Measurements from ENCODE around the gene PTPRR. TPM values are rescaled to one million over a fixed set of nuclear protein-coding genes. Genes with fewer than 3 reads are reported as not detected.
A peak's percentile ranks its signal among the peaks of the same experiment; 100 is the strongest.

PTPRR gene, protein sequence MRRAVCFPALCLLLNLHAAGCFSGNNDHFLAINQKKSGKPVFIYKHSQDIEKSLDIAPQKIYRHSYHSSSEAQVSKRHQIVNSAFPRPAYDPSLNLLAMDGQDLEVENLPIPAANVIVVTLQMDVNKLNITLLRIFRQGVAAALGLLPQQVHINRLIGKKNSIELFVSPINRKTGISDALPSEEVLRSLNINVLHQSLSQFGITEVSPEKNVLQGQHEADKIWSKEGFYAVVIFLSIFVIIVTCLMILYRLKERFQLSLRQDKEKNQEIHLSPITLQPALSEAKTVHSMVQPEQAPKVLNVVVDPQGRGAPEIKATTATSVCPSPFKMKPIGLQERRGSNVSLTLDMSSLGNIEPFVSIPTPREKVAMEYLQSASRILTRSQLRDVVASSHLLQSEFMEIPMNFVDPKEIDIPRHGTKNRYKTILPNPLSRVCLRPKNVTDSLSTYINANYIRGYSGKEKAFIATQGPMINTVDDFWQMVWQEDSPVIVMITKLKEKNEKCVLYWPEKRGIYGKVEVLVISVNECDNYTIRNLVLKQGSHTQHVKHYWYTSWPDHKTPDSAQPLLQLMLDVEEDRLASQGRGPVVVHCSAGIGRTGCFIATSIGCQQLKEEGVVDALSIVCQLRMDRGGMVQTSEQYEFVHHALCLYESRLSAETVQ
- polyA plus RNA-seq (ENCODE audit: insufficient read length in 4 of 4) = under 1 TPM; 0.08 to 0.79 (median 0.44) TPM

DNA sequence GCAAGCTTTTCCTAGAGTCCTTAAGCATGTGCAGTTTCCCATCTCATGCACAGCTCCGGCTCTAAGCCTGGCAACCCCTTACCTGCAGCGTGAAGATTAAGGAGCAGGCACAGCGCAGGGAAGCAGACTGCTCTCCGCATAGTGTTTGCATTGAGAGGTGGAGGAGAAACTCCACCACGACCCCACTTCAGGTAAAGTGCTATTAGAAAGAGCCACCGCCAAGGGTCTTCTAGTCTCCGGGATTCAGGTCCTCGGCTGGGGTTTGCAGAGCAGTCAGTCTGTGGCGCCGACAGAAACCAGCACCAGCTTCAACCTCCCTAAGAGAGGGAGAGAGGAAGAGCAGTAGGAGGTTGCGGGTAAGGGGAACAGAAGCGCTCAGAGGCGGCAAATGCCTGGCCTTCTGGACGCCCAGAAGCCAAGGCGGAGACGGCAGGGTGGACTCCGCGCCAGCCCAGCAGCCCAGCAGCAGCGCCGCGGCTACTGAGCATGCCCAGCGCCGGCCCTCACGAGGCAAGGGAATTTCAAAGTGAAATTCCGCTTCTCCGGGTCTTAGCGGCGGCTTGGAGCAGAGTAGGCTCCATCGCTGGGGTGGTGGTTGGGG, at the start of gene PTPRR:
TSS of gene PTPRR (minus strand) at position 488 of the 601 bp plus-strand sequence. CDS start at position 140, 348 bp downstream.
- no peak for DNase-seq (ENCODE audit: low read depth in 4 of 4, low spot score in 3 of 4)

DNA sequence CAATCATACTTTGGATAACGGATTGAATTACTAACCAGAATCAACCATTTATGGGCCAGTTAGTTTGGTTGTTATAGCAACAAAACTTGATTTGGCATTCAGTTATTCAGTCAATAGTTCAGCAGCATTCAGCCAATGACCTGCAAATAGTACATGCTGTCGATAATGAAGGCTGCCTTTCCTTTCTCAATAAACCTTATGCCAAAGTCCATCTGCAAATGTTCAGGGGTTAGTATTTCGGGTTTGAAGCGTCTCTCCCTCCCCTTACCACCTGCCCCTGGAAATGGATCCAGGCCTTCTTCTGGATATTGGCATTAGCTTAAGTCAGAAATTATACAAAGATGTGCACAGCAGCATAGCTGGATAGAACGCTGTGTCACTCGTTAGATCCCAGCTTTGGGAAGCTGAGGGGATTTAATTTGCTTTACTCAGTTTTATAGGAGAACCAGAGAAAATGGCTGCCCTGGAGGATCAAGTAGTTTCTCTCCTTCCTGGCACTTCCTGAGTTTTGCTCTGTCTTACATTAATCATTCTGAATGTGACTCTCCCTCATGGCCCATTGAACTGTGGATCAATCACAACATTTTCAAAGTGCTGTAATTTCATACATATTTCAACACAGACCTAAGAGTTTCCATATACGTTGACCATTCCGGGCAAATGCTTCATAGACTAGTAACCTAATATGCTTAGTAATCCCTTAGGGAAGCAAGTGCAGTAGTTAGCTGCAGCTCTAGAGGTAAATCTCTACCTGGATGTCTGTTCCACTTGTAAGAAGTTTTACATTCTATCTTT, 46.7 kb upstream of the PTPRR start:
- no peak for DNase-seq (ENCODE audit: low read depth in 4 of 4, low spot score in 3 of 4)

DNA sequence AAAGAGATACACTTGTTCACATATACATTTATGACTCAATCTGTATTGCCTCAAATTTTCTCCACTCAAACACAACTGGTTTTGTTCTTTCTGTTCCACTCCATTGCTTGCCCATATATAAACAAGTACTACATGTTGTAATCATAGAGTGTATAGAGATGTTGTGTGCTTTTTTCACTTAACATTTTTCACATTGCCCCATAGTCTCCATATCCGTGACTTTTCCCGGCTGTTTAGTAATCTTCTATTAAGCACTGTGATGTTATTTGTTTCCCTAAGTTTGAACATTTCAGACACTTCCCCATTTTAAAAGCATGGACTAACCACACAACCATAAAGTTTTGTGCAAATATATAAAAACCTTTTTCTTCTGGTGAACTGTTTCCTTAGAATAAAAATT, 45.5 kb upstream of the PTPRR start:
- no peak for DNase-seq (ENCODE audit: low read depth in 4 of 4, low spot score in 3 of 4)

DNA sequence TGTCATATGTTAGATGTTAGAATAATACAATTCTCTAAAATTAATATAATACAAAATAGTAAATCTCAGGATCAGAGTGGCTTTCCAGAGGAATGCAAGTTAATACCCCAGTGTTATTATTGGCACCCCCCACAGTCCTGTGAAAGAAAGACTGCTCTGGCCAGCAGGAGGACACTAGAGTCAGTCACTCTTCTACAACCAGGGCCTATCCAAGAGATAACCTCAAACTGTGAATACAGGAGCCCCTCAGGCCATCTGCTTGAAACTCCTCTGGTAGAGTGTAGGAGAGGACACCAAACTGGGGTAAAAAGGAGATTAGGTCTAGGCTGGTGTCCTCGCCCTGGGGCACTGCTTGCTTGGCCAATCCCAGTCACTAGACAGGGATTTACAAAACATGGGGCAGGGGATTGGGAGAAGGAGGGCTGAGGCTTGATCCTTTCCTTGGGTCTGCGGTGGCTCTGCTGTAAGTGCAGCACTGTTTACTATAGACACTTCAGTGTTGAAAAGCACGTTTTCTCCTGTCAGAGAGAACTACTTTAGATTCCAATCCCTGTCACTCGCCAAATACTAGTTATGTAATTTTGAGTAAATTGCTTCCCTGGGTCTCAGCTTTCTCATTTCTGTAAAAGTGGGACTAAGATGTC, 44.5 kb upstream of the PTPRR start:
- DNase-seq (ENCODE audit: low read depth in 4 of 4, low spot score in 3 of 4) = no peak

DNA sequence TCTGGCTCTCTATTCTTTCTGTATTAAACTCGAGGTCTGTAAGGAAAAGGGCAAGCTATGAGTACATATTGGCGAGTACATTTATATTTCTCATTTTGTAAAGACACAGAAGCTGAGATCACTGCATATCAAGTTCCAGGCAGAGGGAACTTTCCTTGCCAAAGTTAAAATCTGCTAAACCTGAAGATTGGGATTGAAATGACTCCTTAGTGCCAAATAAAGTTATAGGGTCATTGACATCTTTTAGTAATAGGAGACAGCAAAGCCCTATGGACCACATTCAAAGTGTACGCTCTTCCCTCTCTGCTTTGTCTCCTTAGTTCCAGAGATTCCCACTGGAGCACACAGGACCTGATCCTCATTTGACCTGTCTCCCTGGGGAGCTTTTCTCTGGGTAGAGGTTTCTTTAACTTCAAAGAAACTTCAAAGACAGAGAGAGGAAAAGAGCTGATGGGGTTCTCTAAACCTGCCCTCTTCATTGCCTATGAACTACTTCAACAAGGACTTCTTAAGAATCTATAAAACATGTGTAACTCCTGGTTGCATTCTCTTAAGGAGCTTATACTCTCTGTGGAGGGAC, 42.6 kb upstream of the PTPRR start:
- no peak for DNase-seq (ENCODE audit: low read depth in 4 of 4, low spot score in 3 of 4)

DNA sequence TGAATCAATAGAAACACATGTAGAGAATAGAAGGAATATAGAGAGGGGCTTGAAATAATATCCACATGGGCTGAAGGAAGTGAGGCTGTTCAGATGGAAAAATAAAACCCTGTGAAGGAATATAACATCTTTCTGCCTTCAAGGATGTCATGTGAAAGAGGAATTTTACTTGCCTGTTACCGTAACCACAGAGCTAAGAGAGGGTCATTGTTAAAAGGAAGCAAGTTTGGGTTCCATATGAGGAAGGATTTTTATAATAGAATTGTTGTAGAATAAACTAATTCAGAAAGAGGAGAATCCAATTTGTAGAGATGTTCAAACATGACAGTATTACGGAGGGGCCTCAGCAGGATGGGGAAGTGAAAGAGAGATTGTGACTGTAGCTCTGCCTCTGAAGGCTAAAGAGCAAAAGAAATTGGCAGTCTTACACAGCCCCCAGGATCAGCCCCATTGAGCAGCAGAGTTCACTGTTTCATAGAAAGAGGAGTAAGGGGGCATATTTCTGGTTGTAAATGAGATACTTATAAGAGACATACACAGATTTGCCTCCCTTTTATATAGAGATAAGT, 41.8 kb upstream of the PTPRR start:
- DNase-seq (ENCODE audit: low read depth in 4 of 4, low spot score in 3 of 4) = no peak

DNA sequence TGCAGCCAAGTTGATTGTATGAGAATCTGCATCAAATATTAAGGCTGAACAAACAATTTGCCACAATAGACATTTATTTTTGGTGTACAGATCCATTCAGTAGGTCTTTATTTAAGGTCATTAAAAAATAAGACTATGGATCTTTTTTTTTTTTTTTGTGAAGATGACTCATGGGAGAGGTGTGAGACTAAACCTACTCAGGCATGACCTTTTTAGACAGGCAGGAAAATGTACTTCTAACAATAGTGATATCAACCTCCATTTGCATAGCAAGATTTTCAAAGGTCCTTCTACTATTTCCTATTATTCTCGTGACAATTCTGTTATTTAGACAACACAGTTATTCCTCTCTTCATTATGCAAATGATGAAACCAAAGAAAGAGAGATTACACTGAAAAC, 39.9 kb upstream of the PTPRR start:
- no peak for DNase-seq (ENCODE audit: low read depth in 4 of 4, low spot score in 3 of 4)

DNA sequence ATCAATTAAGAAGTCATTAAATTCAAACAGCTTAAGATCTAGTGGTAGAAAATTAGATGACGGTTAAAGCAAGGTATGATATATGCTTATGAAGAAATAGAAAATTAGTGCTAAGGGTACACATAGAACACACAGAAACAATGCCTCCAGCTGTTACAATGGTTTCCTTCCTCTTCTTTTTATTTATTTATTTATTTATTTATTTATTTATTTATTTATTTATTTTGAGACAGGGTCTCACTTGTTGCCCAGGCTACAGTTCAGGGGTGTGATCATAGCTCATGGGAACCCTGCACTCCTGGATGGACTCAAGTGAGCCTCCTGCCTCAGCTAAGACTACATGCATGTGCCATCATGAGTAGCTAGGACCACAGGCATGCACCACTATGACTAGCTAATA, 34.9 kb upstream of the PTPRR start:
- DNase-seq (ENCODE audit: low read depth in 4 of 4, low spot score in 3 of 4) = no peak

DNA sequence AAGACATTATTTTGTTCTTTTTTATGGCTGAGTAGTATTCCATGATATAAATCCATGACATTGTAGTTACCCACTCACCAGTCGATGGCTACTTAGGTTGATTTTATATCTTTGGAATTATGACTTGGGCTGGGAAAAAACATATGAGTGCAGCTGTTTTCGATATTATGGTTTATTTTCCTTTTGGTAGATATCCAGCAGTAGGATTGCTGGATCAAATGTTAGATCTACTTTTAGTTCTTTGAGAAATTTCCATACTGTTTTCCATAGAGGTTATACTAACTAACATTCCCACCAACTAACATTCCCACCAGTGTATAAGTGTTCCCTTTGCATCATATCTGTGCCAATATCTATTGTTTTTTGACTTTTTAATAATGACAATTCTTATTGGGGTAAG, 29.9 kb upstream of the PTPRR start:
- no peak for DNase-seq (ENCODE audit: low read depth in 4 of 4, low spot score in 3 of 4)

DNA sequence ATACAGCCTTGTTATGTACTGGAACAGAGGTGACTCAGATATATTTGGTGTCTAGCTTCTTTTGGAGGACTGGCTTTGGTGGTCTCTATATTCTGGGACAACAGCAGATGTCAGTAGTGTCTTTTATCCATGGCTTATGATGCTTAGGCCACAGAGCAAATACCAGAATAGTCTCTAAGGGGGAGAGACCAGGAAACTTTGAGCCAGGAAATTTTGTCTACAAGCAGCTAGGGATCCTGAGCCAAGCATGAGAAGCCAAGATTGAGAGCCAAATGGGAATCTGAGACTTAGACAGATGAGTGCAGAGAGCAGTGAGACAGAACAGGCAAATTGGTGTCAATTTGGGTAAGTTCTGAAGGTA, 28.4 kb upstream of the PTPRR start:
- no peak for DNase-seq (ENCODE audit: low read depth in 4 of 4, low spot score in 3 of 4)

DNA sequence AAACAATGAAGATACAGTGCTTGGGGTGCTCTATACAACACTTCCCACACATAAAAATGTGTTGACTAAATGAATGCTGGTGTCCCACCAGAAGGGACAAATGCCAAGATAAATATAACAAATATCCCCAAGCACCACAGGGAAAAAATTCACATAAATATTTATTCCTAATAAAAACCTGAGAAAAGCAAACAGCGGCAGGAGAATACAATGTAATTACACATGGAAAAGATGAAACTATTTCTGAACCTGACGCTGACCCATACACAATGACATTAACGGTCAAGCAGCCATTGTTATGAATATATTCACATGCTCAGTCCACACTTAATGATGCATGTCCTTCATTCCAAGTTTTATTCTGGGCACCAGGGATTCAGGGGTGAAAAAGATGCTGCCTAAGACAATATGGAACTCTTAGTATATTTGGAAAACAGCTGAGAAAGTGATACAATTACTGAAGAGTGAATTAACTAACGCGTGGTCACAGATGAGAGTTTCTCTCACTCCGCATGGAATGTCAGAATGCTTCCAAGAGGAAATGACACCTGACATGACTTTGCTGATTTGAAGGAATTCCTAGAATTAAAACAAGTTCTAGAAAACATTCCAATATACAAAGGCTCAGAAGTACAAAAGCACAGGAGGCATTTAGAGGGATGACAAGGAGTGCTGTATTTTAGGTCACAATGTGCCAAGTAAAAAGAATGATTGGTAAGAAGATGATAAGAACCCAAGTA, 27.9 kb upstream of the PTPRR start:
- DNase-seq (ENCODE audit: low read depth in 4 of 4, low spot score in 3 of 4) = no peak

DNA sequence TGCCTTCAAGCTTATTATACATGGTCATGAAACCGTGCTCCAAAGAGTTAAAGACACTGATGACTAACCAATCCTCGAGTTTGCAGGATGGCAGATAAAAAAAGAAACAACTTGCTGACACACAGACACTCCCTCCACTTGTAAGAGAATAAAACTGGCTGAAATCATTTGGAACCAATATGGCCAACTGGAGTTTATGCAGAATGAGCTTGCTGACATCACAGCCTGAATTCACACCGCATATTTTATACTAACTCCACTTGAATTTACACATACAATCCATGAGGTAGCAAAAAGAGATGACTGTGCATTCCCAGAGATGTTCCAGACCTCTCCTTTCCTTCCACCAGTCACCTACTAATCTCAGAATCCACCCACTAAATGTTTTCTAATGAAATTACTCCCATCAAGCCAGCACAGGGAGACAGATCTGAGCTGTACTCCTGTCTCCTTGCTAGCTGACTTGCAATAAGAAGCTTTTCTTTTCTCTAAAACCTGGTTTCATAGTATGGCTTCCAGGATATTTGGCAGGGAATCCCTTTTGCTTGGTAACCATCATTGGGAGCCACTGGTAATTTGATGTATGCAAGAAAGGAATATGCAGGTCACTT, 15.8 kb upstream of the PTPRR start:
- no peak for DNase-seq (ENCODE audit: low read depth in 4 of 4, low spot score in 3 of 4)

DNA sequence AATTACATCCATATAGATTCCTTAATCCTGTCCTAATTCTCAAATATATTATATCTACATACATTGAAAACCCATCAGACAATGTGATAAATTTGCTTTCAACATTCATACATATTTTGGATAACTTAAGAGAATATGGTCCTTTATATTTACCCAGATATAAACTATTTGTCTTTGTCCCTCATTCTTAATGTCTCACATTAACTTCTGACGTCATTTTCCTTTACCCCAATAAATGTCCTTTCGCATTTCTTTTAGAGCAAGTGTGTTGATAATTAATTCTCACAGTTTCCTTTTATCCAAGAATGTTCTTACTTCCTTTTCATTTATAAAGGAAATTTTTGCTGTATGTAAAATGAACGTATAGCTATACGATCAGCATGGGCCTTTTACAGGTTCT, 12.6 kb upstream of the PTPRR start:
- DNase-seq (ENCODE audit: low read depth in 4 of 4, low spot score in 3 of 4) = no peak

DNA sequence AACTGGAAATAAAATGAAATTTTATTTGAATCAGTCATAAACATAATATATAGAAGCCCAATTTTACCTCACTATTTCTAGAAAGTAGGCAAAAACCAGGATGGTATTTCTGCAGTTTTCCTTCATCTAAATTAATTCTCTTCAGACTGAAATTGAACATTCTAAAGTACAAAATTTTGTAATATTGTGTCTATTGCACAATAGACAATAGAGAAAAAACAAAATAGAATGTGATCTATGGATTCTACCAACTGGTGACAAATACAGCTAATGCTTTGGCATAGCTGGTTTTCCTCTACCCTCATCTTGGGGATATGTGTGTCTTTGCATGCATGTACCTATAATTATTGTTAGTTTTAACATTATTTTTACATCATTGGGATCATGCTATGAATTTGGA, 8.5 kb upstream of the PTPRR start:
- DNase-seq (ENCODE audit: low read depth in 4 of 4, low spot score in 3 of 4) = no peak

DNA sequence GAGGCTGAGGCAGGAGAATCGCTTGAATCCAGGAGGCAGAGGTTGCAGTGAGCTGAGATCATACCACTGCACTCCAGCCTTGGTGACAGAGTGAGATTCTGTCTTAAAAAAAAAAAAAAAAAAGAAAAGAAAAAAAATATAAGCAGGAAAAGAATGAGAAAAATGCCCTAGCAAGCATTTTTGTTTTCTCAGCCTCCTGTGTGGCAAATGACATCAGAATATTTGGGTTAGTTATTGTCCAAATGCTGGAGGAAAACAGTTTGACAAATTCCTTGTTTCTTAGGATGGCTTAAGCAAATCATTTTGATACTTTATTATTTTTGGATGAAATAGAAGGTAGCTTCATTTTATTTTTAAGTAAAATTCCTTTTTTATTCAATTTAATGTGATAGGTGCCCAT, 7.5 kb upstream of the PTPRR start:
- no peak for DNase-seq (ENCODE audit: low read depth in 4 of 4, low spot score in 3 of 4)

DNA sequence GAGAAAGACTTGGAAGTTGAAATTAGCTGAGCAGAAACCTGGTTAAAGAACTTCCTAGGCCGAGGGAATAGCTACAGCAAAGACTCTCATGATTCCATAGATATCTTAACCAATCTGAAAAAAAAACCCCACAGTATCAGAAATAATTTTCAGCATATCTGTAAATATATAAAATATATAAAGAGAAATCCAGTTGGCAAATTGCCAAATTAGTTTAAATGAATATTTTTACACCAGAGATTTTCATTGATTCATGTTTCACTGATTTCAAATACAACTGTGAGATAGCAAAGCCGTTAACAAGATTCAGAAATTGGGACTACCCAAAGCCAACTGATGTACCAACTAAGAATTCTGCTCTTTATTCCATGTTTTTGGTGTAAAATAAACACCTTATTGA, 6.8 kb upstream of the PTPRR start:
- no peak for DNase-seq (ENCODE audit: low read depth in 4 of 4, low spot score in 3 of 4)

DNA sequence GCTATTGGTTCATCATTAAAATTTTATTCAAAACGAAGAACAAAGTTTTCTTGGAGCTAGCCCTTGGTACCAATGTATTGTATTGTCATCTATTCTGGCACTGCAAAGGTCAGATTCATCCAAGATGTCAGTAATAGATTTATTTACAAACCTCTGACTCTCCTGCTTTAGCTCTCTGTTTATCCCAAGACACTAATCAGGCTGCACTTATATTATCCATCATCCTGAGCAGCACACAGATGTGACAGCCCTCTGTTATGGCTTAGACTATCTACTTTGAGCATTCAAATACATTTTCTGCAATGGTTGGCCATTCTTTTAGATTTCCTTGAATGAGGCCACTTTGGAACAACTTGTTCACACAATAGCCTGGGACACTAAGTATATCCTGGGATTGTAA, 5.0 kb upstream of the PTPRR start:
- DNase-seq (ENCODE audit: low read depth in 4 of 4, low spot score in 3 of 4) = no peak

DNA sequence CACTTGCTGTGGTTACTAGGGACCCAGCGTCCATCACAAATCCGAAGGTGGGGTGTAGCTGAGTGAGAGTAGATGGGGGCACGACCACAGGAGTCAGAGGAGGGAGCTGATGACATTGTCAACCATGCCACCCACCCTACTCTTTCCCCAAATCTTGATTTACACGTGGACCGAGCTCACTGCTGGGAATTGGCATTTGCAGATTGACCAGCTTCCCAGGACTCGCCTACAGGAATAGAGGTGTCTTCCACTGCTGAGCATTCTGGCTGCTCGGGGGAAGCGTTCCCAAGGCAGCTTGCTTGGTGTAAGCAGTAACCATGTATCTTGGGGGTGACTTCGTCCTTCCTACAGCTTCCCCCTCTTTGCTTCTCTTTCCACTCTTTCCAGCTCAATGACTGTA, 353 bp upstream of the PTPRR start:
- DNase-seq (ENCODE audit: low read depth in 4 of 4, low spot score in 3 of 4) = no peak

DNA sequence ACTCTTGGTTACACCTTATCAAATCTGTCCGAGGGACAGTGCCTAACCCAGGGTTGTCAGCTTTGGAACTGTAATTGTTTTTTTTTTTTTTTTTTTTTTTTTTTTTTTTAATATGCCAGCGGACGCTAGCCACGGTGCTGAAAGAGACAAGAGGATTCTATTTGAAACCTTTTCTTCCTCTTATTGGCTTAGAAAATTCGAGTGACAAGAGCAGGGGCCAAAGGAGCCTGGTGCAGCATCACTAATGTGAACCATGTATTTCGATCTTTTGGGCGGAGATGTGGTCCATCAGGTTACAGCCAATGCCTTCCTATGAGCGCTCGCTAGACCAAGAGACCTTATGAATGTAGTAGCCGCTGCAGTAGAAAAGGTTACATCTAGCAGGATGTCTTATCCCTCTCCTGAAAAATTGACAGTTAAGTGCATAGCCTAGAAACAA, 922 bp downstream of the PTPRR start:
- DNase-seq (ENCODE audit: low read depth in 4 of 4, low spot score in 3 of 4) = peak in 2 of 4 donors; percentile 5 to 25
